Upper lobe of right lung (tissue), 1 donor: ENCODE measurements around the gene PYDC1. TPM values are rescaled to one million over a fixed set of nuclear protein-coding genes. Genes with fewer than 3 reads are reported as not detected.

Experiments
- ATAC-seq: fragments of 200-7000 bp; cut with Tn5 transposase; one replicate; pipeline ENCODE4 v1.9.1; 2020; ENCODE audit warnings: mild to moderate bottlenecking, moderate library complexity
- DNase-seq: peaks from one replicate; pipeline ENCODE4 v3.0.0-alpha.2; 2020
- H3K27ac ChIP-seq: fragments of 200-600 bp; one replicate; pipeline ENCODE4 v1.8.0; 2022
- H3K27me3 ChIP-seq: fragments of 200-600 bp; one replicate; pipeline ENCODE4 v1.8.0; 2022; ENCODE audit warnings: mild to moderate bottlenecking
- H3K36me3 ChIP-seq: fragments of 200-600 bp; one replicate; pipeline ENCODE4 v1.8.0; 2022
- H3K4me1 ChIP-seq: fragments of 200-600 bp; one replicate; pipeline ENCODE4 v1.8.0; 2022
- H3K4me3 ChIP-seq: fragments of 200-600 bp; one replicate; pipeline ENCODE4 v1.8.0; 2022; ENCODE audit warnings: mild to moderate bottlenecking
- H3K9me3 ChIP-seq: fragments of 200-600 bp; one replicate; pipeline ENCODE4 v1.8.0; 2022
- intact Hi-C: fragments of 100-400 bp; cut with DNase I; formaldehyde crosslinking; loops from one replicate; pipeline ENCODE4 v1.11.0; 2022
- total RNA-seq: library from RNA; stranded (reverse); fragmentation: NEBNext Ultra II Directional; extraction: Animal tissue kit (Norgen Biotek cat#: 25700); gene quantifications from one replicate; pipeline ENCODE4 v1.2.1, GENCODE V29; 2021
- TF ChIP-seq, protein P1 (sequence below): fragments of 200-600 bp; IDR thresholded peaks from one replicate; pipeline ENCODE4 v1.8.0; 2022; ENCODE audit warnings: antibody characterized with exemption
- donor health status: DM: no; HTN: yes; CAD: no; lungs with severe emphysema.

Gene PYDC1
- total RNA-seq, 1 donor from 2014 or later, result not detected

DNA sequence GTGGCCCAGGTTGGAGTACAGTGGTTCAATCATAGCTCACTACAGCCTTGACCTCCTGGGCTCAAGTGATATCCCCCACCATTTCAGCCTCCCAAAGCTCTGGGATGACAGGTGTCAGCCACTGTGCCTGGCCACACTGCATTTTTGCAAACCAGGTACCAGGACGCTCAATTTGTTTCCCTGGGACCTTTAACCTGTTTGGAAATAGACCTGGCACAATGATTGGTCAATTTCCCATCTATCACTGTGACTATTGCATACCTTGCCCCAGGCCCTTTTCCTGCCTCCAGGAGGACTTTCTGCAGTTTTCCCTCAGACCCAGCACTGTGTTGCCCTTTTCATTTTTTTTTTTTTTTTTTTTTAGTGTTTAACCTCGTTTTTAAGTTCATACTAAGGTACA, 48.1 kb downstream of the PYDC1 start:
- Histone ChIP-seq H3K4me1 (no peaks in the 10 kb centered on the region), H3K4me3 (no peak overlapping the region), H3K27me3 (no peaks in the 10 kb centered on the region), H3K27ac (no peak overlapping the region), H3K36me3 (no peaks in the 10 kb centered on the region), H3K9me3 (no peaks in the 10 kb centered on the region)
- ATAC-seq (no peak), DNase-seq (no peak)
- TF ChIP-seq, protein P1, sequence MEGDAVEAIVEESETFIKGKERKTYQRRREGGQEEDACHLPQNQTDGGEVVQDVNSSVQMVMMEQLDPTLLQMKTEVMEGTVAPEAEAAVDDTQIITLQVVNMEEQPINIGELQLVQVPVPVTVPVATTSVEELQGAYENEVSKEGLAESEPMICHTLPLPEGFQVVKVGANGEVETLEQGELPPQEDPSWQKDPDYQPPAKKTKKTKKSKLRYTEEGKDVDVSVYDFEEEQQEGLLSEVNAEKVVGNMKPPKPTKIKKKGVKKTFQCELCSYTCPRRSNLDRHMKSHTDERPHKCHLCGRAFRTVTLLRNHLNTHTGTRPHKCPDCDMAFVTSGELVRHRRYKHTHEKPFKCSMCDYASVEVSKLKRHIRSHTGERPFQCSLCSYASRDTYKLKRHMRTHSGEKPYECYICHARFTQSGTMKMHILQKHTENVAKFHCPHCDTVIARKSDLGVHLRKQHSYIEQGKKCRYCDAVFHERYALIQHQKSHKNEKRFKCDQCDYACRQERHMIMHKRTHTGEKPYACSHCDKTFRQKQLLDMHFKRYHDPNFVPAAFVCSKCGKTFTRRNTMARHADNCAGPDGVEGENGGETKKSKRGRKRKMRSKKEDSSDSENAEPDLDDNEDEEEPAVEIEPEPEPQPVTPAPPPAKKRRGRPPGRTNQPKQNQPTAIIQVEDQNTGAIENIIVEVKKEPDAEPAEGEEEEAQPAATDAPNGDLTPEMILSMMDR, result no peak
- intact Hi-C loops, result no loop called here

DNA sequence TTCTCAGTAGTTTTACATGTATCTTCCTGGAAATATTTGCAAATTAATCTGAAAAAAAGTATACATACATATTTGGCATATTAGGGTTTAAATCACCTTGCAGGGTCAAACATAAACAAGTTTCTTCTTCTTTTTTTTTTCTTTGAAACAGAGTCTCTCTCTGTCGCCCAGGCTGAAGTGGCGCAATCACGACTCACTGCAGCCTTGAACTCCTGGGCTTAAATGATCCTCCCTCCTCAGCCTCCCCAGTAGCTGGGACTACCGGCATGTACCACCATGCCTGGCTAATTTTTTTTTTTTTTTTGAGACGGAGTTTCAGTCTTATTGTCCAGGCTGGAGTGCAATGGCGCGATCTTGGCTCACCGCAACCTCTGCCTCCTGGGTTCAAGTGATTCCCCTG, 49.6 kb downstream of the PYDC1 start:
- no peak for ATAC-seq
- intact Hi-C loops, result no loop called here
- no peak overlapping the region for H3K4me3 ChIP-seq

More for the DNA sequence above, 49.6 kb downstream of the PYDC1 start:
- no peaks in the 10 kb centered on the region for H3K4me1 ChIP-seq
- no peak overlapping the region for H3K27ac ChIP-seq
- TF ChIP-seq, protein P1, result no peak
- no peaks in the 10 kb centered on the region for H3K27me3 ChIP-seq
- DNase-seq, result no peak
- H3K36me3 ChIP-seq, result no peaks in the 10 kb centered on the region
- no peaks in the 10 kb centered on the region for H3K9me3 ChIP-seq

Other genes with a start within 250 kb of the PYDC1 start
- 30.4 TPM for gene HSD3B7, start 231.9 kb downstream of the PYDC1 start, total RNA-seq
- gene STX1B, start 206.5 kb downstream of the PYDC1 start, total RNA-seq, result 0.58 TPM
- 91.7 TPM for gene STX4, start 183.6 kb downstream of the PYDC1 start, total RNA-seq
- gene ZNF668, start 142.9 kb downstream of the PYDC1 start, total RNA-seq, result 8.3 TPM
- 20.6 TPM for gene ZNF646, start 142.7 kb downstream of the PYDC1 start, total RNA-seq
- gene PRSS53, start 128.2 kb downstream of the PYDC1 start, total RNA-seq, result 1.8 TPM
- 72.7 TPM for gene VKORC1, start 122.3 kb downstream of the PYDC1 start, total RNA-seq
- gene BCKDK, start 108.7 kb downstream of the PYDC1 start, total RNA-seq, result 33.3 TPM
- 80.4 TPM for gene KAT8, start 99.5 kb downstream of the PYDC1 start, total RNA-seq
- 103 TPM for gene PRSS8, start 81.4 kb downstream of the PYDC1 start, total RNA-seq
- gene PRSS36, start 67.1 kb downstream of the PYDC1 start, total RNA-seq, result 3.5 TPM
- gene FUS, start 37.0 kb downstream of the PYDC1 start, total RNA-seq, result 175 TPM
- gene PYCARD, start 14.4 kb downstream of the PYDC1 start, total RNA-seq, result 49.5 TPM
- gene TRIM72, start 3.0 kb downstream of the PYDC1 start, total RNA-seq, result 0.17 TPM
- gene ITGAM, start 42.8 kb upstream of the PYDC1 start, total RNA-seq, result 44.8 TPM
- 184 TPM for gene ITGAX, start 138.0 kb upstream of the PYDC1 start, total RNA-seq
- gene ITGAD, start 176.2 kb upstream of the PYDC1 start, total RNA-seq, result 0.20 TPM
- gene COX6A2, start 211.2 kb upstream of the PYDC1 start, total RNA-seq, result not detected
- gene ZNF843, start 225.7 kb upstream of the PYDC1 start, total RNA-seq, result 0.84 TPM
- gene ARMC5, start 242.4 kb upstream of the PYDC1 start, total RNA-seq, result 10.8 TPM